ENCODE results near the gene SLC39A12.

- TF ChIP-seq, protein P1, sequence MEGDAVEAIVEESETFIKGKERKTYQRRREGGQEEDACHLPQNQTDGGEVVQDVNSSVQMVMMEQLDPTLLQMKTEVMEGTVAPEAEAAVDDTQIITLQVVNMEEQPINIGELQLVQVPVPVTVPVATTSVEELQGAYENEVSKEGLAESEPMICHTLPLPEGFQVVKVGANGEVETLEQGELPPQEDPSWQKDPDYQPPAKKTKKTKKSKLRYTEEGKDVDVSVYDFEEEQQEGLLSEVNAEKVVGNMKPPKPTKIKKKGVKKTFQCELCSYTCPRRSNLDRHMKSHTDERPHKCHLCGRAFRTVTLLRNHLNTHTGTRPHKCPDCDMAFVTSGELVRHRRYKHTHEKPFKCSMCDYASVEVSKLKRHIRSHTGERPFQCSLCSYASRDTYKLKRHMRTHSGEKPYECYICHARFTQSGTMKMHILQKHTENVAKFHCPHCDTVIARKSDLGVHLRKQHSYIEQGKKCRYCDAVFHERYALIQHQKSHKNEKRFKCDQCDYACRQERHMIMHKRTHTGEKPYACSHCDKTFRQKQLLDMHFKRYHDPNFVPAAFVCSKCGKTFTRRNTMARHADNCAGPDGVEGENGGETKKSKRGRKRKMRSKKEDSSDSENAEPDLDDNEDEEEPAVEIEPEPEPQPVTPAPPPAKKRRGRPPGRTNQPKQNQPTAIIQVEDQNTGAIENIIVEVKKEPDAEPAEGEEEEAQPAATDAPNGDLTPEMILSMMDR (IDR thresholded peaks at IDR 0.05): no peak
- TF ChIP-seq NR3C1 (CRISPR knock-in tag; conservative IDR thresholded peaks at IDR 0.05; ENCODE audit: low read depth): no peak
- TF ChIP-seq ETV6 (CRISPR knock-in tag; IDR thresholded peaks at IDR 0.05): no peak
- TF ChIP-seq IRF1 (CRISPR knock-in tag; IDR thresholded peaks at IDR 0.05): no peak
- no peak for TF ChIP-seq JUN (CRISPR knock-in tag; IDR thresholded peaks at IDR 0.05)
- no peak for TF ChIP-seq OVOL2 (CRISPR knock-in tag; IDR thresholded peaks at IDR 0.05; ENCODE audit: borderline replicate concordance)
- TF ChIP-seq SP1 (CRISPR knock-in tag; conservative IDR thresholded peaks at IDR 0.05): no peak
- no peak for TF ChIP-seq ZNF281 (CRISPR knock-in tag; IDR thresholded peaks at IDR 0.05)
- TF ChIP-seq USF1 (CRISPR knock-in tag; IDR thresholded peaks at IDR 0.05): no peak
- TF ChIP-seq FOXJ3 (CRISPR knock-in tag; IDR thresholded peaks at IDR 0.05; ENCODE audit: borderline replicate concordance): no peak
- TF ChIP-seq ZNF121 (CRISPR knock-in tag; IDR thresholded peaks at IDR 0.05): no peak
- TF ChIP-seq, protein P2, sequence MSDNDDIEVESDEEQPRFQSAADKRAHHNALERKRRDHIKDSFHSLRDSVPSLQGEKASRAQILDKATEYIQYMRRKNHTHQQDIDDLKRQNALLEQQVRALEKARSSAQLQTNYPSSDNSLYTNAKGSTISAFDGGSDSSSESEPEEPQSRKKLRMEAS (CRISPR knock-in tag; IDR thresholded peaks at IDR 0.05): no peak
- no peak for TF ChIP-seq ZBTB21 (CRISPR knock-in tag; IDR thresholded peaks at IDR 0.05; ENCODE audit: borderline replicate concordance)
Measured at GRCh38 chr10:18073314-18073713, 121.6 kb downstream of the SLC39A12 start.
